ENCODE data around the gene CD83.
A peak's percentile ranks its signal among the peaks of the same experiment; 100 is the strongest.

CD83 gene

GRCh38 chr6:14147891-14148290 lies 30.3 kb downstream of the CD83 start:
- Histone ChIP-seq H3K79me1 (ENCODE audit: low read length) (no peaks in the 10 kb centered on the region), H3K23ac (ENCODE audit: low read length) (no peak overlapping the region), H2BK120ac (ENCODE audit: insufficient read depth, low read length, poor library complexity) (no peak overlapping the region), H4K91ac (ENCODE audit: low read depth, low read length) (no peak overlapping the region), H3K9me3 (ENCODE audit: insufficient read depth, low read depth, low read length) (peaks cover 2% of the 10 kb centered on the region), H2BK5ac (ENCODE audit: low read depth, low read length, poor library complexity) (no peak overlapping the region), H3K4me2 (ENCODE audit: low read length) (no peak overlapping the region), H2AFZ (ENCODE audit: insufficient read depth, low read length, poor library complexity) (no peak overlapping the region), H3K4me1 (ENCODE audit: control insufficient read depth in 1 of 2, insufficient read depth in 2 of 2, low read length in 2 of 2) (no peaks in the 10 kb centered on the region), H3K36me3 (ENCODE audit: control insufficient read depth in 1 of 2, insufficient read depth in 2 of 2, low read length in 2 of 2) (no peaks in the 10 kb centered on the region), H3K27ac (ENCODE audit: low read depth, low read length) (no peak overlapping the region), H3K18ac (ENCODE audit: low read length) (no peak overlapping the region), H2AK5ac (ENCODE audit: low read length) (no peak overlapping the region), H3K9ac (ENCODE audit: low read length) (no peak overlapping the region), H3K27me3 (ENCODE audit: insufficient read depth, low read length) (no peaks in the 10 kb centered on the region), H4K8ac (ENCODE audit: low read depth, low read length) (no peak overlapping the region), H4K12ac (ENCODE audit: low read depth, low read length) (no peak overlapping the region), H3K4me3 (ENCODE audit: low read depth, low read length) (no peak overlapping the region), H3K79me2 (ENCODE audit: control insufficient read depth, insufficient read depth, low read length, poor library complexity) (no peaks in the 10 kb centered on the region), H3K4ac (ENCODE audit: low read depth, low read length) (no peak overlapping the region), H3K14ac (ENCODE audit: low read length) (no peak overlapping the region), H2BK12ac (ENCODE audit: low read length) (no peak overlapping the region)
- WGBS (ENCODE audit: extremely low coverage, insufficient coverage, insufficient read length), result no CpG with 5 or more reads among the region's 7 CpGs
- peak in 1 of 2 donors; percentile 35 for DNase-seq

GRCh38 chr6:14148471-14148870 lies 30.9 kb downstream of the CD83 start:
- no peak overlapping the region for H3K9ac ChIP-seq (ENCODE audit: low read length)
- H2BK5ac ChIP-seq (ENCODE audit: low read depth, low read length, poor library complexity), result no peak overlapping the region
- H2BK12ac ChIP-seq (ENCODE audit: low read length), result no peak overlapping the region
- H2AFZ ChIP-seq (ENCODE audit: insufficient read depth, low read length, poor library complexity), result no peak overlapping the region
- no peak overlapping the region for H3K27ac ChIP-seq (ENCODE audit: low read depth, low read length)
- H3K79me2 ChIP-seq (ENCODE audit: control insufficient read depth, insufficient read depth, low read length, poor library complexity), result no peaks in the 10 kb centered on the region
- H3K14ac ChIP-seq (ENCODE audit: low read length), result no peak overlapping the region
- no peak for DNase-seq
- H3K4me2 ChIP-seq (ENCODE audit: low read length), result no peak overlapping the region
- H3K27me3 ChIP-seq (ENCODE audit: insufficient read depth, low read length), result no peaks in the 10 kb centered on the region
- H3K4me3 ChIP-seq (ENCODE audit: low read depth, low read length), result no peak overlapping the region
- WGBS (ENCODE audit: extremely low coverage, insufficient coverage, insufficient read length), result no CpG with 5 or more reads among the region's 5 CpGs
- H3K23ac ChIP-seq (ENCODE audit: low read length), result no peak overlapping the region
- no peak overlapping the region for H2BK120ac ChIP-seq (ENCODE audit: insufficient read depth, low read length, poor library complexity)
- H4K91ac ChIP-seq (ENCODE audit: low read depth, low read length), result no peak overlapping the region
- H3K4me1 ChIP-seq (ENCODE audit: control insufficient read depth in 1 of 2, insufficient read depth in 2 of 2, low read length in 2 of 2), result no peaks in the 10 kb centered on the region
- H2AK5ac ChIP-seq (ENCODE audit: low read length), result no peak overlapping the region
- H3K36me3 ChIP-seq (ENCODE audit: control insufficient read depth in 1 of 2, insufficient read depth in 2 of 2, low read length in 2 of 2), result no peaks in the 10 kb centered on the region
- H3K4ac ChIP-seq (ENCODE audit: low read depth, low read length), result no peak overlapping the region
- H4K12ac ChIP-seq (ENCODE audit: low read depth, low read length), result no peak overlapping the region
- peaks cover 2% of the 10 kb centered on the region for H3K9me3 ChIP-seq (ENCODE audit: insufficient read depth, low read depth, low read length)
- no peak overlapping the region for H4K8ac ChIP-seq (ENCODE audit: low read depth, low read length)
- no peak overlapping the region for H3K18ac ChIP-seq (ENCODE audit: low read length)
- H3K79me1 ChIP-seq (ENCODE audit: low read length), result no peaks in the 10 kb centered on the region

DNA sequence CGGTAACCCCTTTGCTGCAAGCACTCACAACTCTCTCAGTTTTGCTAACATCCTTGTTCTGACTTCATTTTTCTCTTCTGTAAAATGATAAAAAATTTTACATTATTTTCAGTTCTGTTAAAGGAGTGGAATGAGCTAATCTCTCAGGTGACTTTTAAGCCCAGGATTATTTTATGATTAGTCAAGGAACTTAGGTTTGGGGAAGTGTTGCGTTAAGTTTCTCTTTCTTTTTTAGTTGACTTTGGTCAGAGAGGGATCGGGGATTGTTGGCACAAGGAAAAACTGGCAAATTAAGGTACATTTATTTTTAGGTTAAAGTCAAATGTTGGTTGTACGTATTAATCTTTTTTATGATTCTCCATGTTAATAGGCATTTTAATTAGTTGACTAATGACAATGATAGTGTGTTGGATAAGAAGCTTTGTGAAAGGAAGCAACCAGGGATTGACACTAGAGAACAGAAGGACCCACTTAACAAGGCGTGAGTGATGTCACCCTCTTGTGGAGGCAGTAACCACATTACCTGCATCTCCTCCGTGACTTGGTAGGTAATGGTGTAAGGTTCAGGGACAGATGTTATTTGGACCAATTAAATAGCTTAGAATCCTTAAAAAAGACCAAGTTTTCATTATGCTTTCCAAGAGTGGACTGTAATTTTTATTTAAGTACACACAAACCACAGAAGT lies 31.6 kb downstream of the CD83 start:
- no peak overlapping the region for H3K4me3 ChIP-seq (ENCODE audit: low read depth, low read length)
- no peaks in the 10 kb centered on the region for H3K79me1 ChIP-seq (ENCODE audit: low read length)
- H2BK12ac ChIP-seq (ENCODE audit: low read length), result no peak overlapping the region
- no peak overlapping the region for H4K8ac ChIP-seq (ENCODE audit: low read depth, low read length)
- no peak overlapping the region for H2AFZ ChIP-seq (ENCODE audit: insufficient read depth, low read length, poor library complexity)
- H3K18ac ChIP-seq (ENCODE audit: low read length), result no peak overlapping the region
- no peak overlapping the region for H4K91ac ChIP-seq (ENCODE audit: low read depth, low read length)
- H3K27ac ChIP-seq (ENCODE audit: low read depth, low read length), result no peak overlapping the region
- H3K9me3 ChIP-seq (ENCODE audit: insufficient read depth, low read depth, low read length), result peaks cover 2% of the 10 kb centered on the region
- WGBS (ENCODE audit: extremely low coverage, insufficient coverage, insufficient read length), result no CpG with 5 or more reads among the region's 6 CpGs
- H3K4me2 ChIP-seq (ENCODE audit: low read length), result no peak overlapping the region
- H3K23ac ChIP-seq (ENCODE audit: low read length), result no peak overlapping the region
- H2BK120ac ChIP-seq (ENCODE audit: insufficient read depth, low read length, poor library complexity), result no peak overlapping the region
- no peak overlapping the region for H3K4ac ChIP-seq (ENCODE audit: low read depth, low read length)
- H2BK5ac ChIP-seq (ENCODE audit: low read depth, low read length, poor library complexity), result no peak overlapping the region
- H3K79me2 ChIP-seq (ENCODE audit: control insufficient read depth, insufficient read depth, low read length, poor library complexity), result no peaks in the 10 kb centered on the region
- no peak overlapping the region for H3K9ac ChIP-seq (ENCODE audit: low read length)
- no peaks in the 10 kb centered on the region for H3K4me1 ChIP-seq (ENCODE audit: control insufficient read depth in 1 of 2, insufficient read depth in 2 of 2, low read length in 2 of 2)
- H4K12ac ChIP-seq (ENCODE audit: low read depth, low read length), result no peak overlapping the region
- no peak overlapping the region for H2AK5ac ChIP-seq (ENCODE audit: low read length)
- no peaks in the 10 kb centered on the region for H3K27me3 ChIP-seq (ENCODE audit: insufficient read depth, low read length)
- no peaks in the 10 kb centered on the region for H3K36me3 ChIP-seq (ENCODE audit: control insufficient read depth in 1 of 2, insufficient read depth in 2 of 2, low read length in 2 of 2)
- no peak for DNase-seq
- H3K14ac ChIP-seq (ENCODE audit: low read length), result no peak overlapping the region

DNA sequence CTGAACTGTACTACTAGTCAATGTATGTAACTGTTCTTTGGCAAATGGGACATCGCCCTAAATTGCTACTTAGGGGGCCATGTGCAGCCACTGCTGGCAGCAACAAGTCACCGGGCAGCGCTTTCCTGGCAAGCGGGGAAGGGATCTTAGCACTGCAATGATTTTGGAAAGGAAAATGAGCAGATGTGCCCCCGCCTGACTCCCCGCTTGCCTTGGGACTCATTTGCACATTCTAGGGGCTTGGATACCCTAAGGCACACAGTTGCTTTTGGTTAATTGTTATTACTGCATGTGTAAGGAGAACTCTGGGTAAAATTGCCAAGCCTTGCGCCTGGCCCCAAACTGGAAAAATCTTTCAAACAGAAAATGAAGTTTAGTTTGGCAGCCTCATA lies 32.2 kb downstream of the CD83 start:
- H2AK5ac ChIP-seq (ENCODE audit: low read length), result no peak overlapping the region
- WGBS (ENCODE audit: extremely low coverage, insufficient coverage, insufficient read length), result no CpG with 5 or more reads among the region's 7 CpGs
- H3K27ac ChIP-seq (ENCODE audit: low read depth, low read length), result no peak overlapping the region
- H3K36me3 ChIP-seq (ENCODE audit: control insufficient read depth in 1 of 2, insufficient read depth in 2 of 2, low read length in 2 of 2), result no peaks in the 10 kb centered on the region
- no peaks in the 10 kb centered on the region for H3K79me2 ChIP-seq (ENCODE audit: control insufficient read depth, insufficient read depth, low read length, poor library complexity)
- no peaks in the 10 kb centered on the region for H3K27me3 ChIP-seq (ENCODE audit: insufficient read depth, low read length)
- no peaks in the 10 kb centered on the region for H3K4me1 ChIP-seq (ENCODE audit: control insufficient read depth in 1 of 2, insufficient read depth in 2 of 2, low read length in 2 of 2)
- no peak overlapping the region for H4K8ac ChIP-seq (ENCODE audit: low read depth, low read length)
- H3K14ac ChIP-seq (ENCODE audit: low read length), result no peak overlapping the region
- H4K91ac ChIP-seq (ENCODE audit: low read depth, low read length), result no peak overlapping the region
- no peak overlapping the region for H3K4ac ChIP-seq (ENCODE audit: low read depth, low read length)
- H3K9ac ChIP-seq (ENCODE audit: low read length), result no peak overlapping the region
- no peaks in the 10 kb centered on the region for H3K79me1 ChIP-seq (ENCODE audit: low read length)
- no peak overlapping the region for H4K12ac ChIP-seq (ENCODE audit: low read depth, low read length)
- H2BK120ac ChIP-seq (ENCODE audit: insufficient read depth, low read length, poor library complexity), result no peak overlapping the region
- H2BK12ac ChIP-seq (ENCODE audit: low read length), result no peak overlapping the region
- no peak overlapping the region for H3K18ac ChIP-seq (ENCODE audit: low read length)
- H2BK5ac ChIP-seq (ENCODE audit: low read depth, low read length, poor library complexity), result no peak overlapping the region
- no peak overlapping the region for H2AFZ ChIP-seq (ENCODE audit: insufficient read depth, low read length, poor library complexity)
- H3K23ac ChIP-seq (ENCODE audit: low read length), result no peak overlapping the region
- DNase-seq, result no peak
- no peak overlapping the region for H3K4me2 ChIP-seq (ENCODE audit: low read length)
- peaks cover 2% of the 10 kb centered on the region for H3K9me3 ChIP-seq (ENCODE audit: insufficient read depth, low read depth, low read length)
- H3K4me3 ChIP-seq (ENCODE audit: low read depth, low read length), result no peak overlapping the region

All from trophoblast cell (in vitro differentiated cells and primary cell).